Measurements from ENCODE around the gene AHSG. TPM values are rescaled to one million over a fixed set of nuclear protein-coding genes. Genes with fewer than 3 reads are reported as not detected.

Gene AHSG
- total and polyA plus RNA-seq, 5 experiments from 2014 or later = not detected

GRCh38 chr3:186613637-186614265 lies 891 bp downstream of the AHSG start:
- peaks cover 13 to 21% (median 19%) of the 10 kb centered on the region in 4 donors for H3K4me1 Mint-ChIP-seq
- H3K4me3 Mint-ChIP-seq = peak overlapping the region in 1 of 10 donors; percentile 2
- H3K27me3 Mint-ChIP-seq = peaks cover 5 to 37% (median 16%) of the 10 kb centered on the region in 5 donors
- no peaks in the 10 kb centered on the region for H3K36me3 Mint-ChIP-seq
- POLR2A ChIA-PET = interaction anchor here (1.1 to 4.0 kb wide), 2 partner anchors 170 kb away, joined by 5 to 38 read pairs; partner anchors contain the start of gene EIF4A2
- H3K9me3 Mint-ChIP-seq = no peaks in the 10 kb centered on the region
- no peak for DNase-seq
- H3K27ac Mint-ChIP-seq = peak overlapping the region in 4 of 10 donors; percentile 15 to 22 (median 20)
- ATAC-seq = no peak

- H3K4me1 Mint-ChIP-seq = peaks cover 13 to 21% (median 19%) of the 10 kb centered on the region in 4 donors
- no peak for DNase-seq
- H3K36me3 Mint-ChIP-seq = no peaks in the 10 kb centered on the region
- POLR2A ChIA-PET = interaction anchor here (3.5 to 4.0 kb wide), 2 partner anchors 169 to 208 kb away, joined by 14 to 38 read pairs; partner anchors contain the start of gene EIF4A2
- H3K4me3 Mint-ChIP-seq = peak overlapping the region; percentile 3 to 72 (median 61)
- peaks cover 6 to 38% (median 19%) of the 10 kb centered on the region in 5 donors for H3K27me3 Mint-ChIP-seq
- H3K27ac Mint-ChIP-seq = peak overlapping the region in 5 of 10 donors; percentile 15 to 85 (median 72)
- H3K9me3 Mint-ChIP-seq = no peaks in the 10 kb centered on the region
- ATAC-seq = peak in 1 of 2 donors; percentile 6
Observed at GRCh38 chr3:186614266-186614596, 1.4 kb downstream of the AHSG start.

GRCh38 chr3:186614597-186615483 lies 2.0 kb downstream of the AHSG start:
- ATAC-seq = peak; percentile 56 to 58
- POLR2A ChIA-PET = interaction anchor here (0.9 to 4.0 kb wide), 3 partner anchors 169 to 212 kb away, joined by 3 to 38 read pairs (median 14); partner anchors contain the start of gene EIF4A2
- H3K27me3 Mint-ChIP-seq = peaks cover 6 to 39% (median 19%) of the 10 kb centered on the region in 5 donors

GRCh38 chr3:186616299-186616617 lies 3.4 kb downstream of the AHSG start:
- Mint-ChIP-seq H3K4me1 (peaks cover 13 to 21% (median 19%) of the 10 kb centered on the region in 4 donors), H3K9me3 (no peaks in the 10 kb centered on the region), H3K27me3 (peaks cover 8 to 42% (median 25%) of the 10 kb centered on the region in 5 donors), H3K4me3 (peak overlapping the region in 4 of 10 donors; percentile 59 to 79 (median 72)), H3K36me3 (no peaks in the 10 kb centered on the region), H3K27ac (peak overlapping the region in 1 of 10 donors; percentile 14)
- ATAC-seq (no peak), DNase-seq (no peak)
- POLR2A ChIA-PET = interaction anchor here (1.0 to 4.0 kb wide), 6 partner anchors 26 to 206 kb away, joined by 4 to 38 read pairs (median 5); partner anchors contain the start of genes DNAJB11 and EIF4A2

More at GRCh38 chr3:186614597-186615483, 2.0 kb downstream of the AHSG start:
- no peaks in the 10 kb centered on the region for H3K9me3 Mint-ChIP-seq
- H3K27ac Mint-ChIP-seq = peak overlapping the region in 9 of 10 donors; percentile 15 to 85 (median 53)
- no peaks in the 10 kb centered on the region for H3K36me3 Mint-ChIP-seq
- DNase-seq = peak; percentile 44 to 83 (median 70)
- peaks cover 13 to 21% (median 19%) of the 10 kb centered on the region in 4 donors for H3K4me1 Mint-ChIP-seq
- H3K4me3 Mint-ChIP-seq = peak overlapping the region; percentile 3 to 72 (median 61)

- Mint-ChIP-seq H3K27ac (peak overlapping the region in 6 of 10 donors; percentile 47 to 87 (median 73)), H3K4me3 (peak overlapping the region; percentile 54 to 79 (median 72)), H3K27me3 (peaks cover 8 to 43% (median 26%) of the 10 kb centered on the region in 5 donors), H3K36me3 (no peaks in the 10 kb centered on the region), H3K9me3 (no peaks in the 10 kb centered on the region), H3K4me1 (peaks cover 13 to 21% (median 19%) of the 10 kb centered on the region in 4 donors)
- peak; percentile 72 to 90 (median 82) for DNase-seq
- POLR2A ChIA-PET = interaction anchor here (1.0 to 4.0 kb wide), 8 partner anchors 27 to 679 kb away, joined by 4 to 38 read pairs (median 5); partner anchors contain the start of genes DNAJB11, EIF4A2, RFC4 and TRA2B
- peak; percentile 98 for ATAC-seq
Observed at GRCh38 chr3:186617036-186617946, 4.4 kb downstream of the AHSG start.

- Mint-ChIP-seq H3K9me3 (no peaks in the 10 kb centered on the region), H3K36me3 (no peaks in the 10 kb centered on the region), H3K27ac (no peak overlapping the region), H3K4me1 (peaks cover 13 to 21% (median 19%) of the 10 kb centered on the region in 4 donors), H3K27me3 (peaks cover 13 to 38% (median 29%) of the 10 kb centered on the region in 5 donors), H3K4me3 (no peak overlapping the region)
- POLR2A ChIA-PET = no interaction called here
- DNase-seq (no peak), ATAC-seq (no peak)
Observed at GRCh38 chr3:186618318-186618938, 5.6 kb downstream of the AHSG start.

GRCh38 chr3:186619787-186620212 lies 6.9 kb downstream of the AHSG start:
- Mint-ChIP-seq H3K36me3 (no peaks in the 10 kb centered on the region), H3K4me1 (peaks cover 7 to 13% (median 13%) of the 10 kb centered on the region in 4 donors), H3K27ac (no peak overlapping the region), H3K27me3 (peaks cover 11 to 30% (median 28%) of the 10 kb centered on the region in 5 donors), H3K4me3 (no peak overlapping the region), H3K9me3 (no peaks in the 10 kb centered on the region)
- no peak for DNase-seq
- POLR2A ChIA-PET = interaction anchor here (0.6 kb wide), 1 partner anchor 96 kb away, joined by 3 read pairs; no protein-coding TSS in a partner anchor
- no peak for ATAC-seq

- Mint-ChIP-seq H3K9me3 (no peaks in the 10 kb centered on the region), H3K27me3 (peaks cover 10 to 30% (median 25%) of the 10 kb centered on the region in 5 donors), H3K36me3 (no peaks in the 10 kb centered on the region), H3K27ac (no peak overlapping the region), H3K4me3 (no peak overlapping the region), H3K4me1 (peaks cover 5 to 11% (median 10%) of the 10 kb centered on the region in 4 donors)
- ATAC-seq = no peak
- DNase-seq = no peak
- POLR2A ChIA-PET = interaction anchor here (0.6 to 0.7 kb wide), 3 partner anchors 92 to 153 kb away, joined by 3 to 5 read pairs (median 3); no protein-coding TSS in a partner anchor
Observed at GRCh38 chr3:186620213-186621092, 7.6 kb downstream of the AHSG start.

- no peak for DNase-seq
- Mint-ChIP-seq H3K4me3 (no peak overlapping the region), H3K27me3 (peaks cover 10 to 29% (median 25%) of the 10 kb centered on the region in 5 donors), H3K4me1 (peaks cover 4 to 5% (median 5%) of the 10 kb centered on the region in 4 donors), H3K27ac (no peak overlapping the region), H3K9me3 (no peaks in the 10 kb centered on the region), H3K36me3 (no peaks in the 10 kb centered on the region)
- ATAC-seq = no peak
- POLR2A ChIA-PET = no interaction called here
Observed at GRCh38 chr3:186621894-186622650, 9.2 kb downstream of the AHSG start.

- POLR2A ChIA-PET = no interaction called here
- H3K36me3 Mint-ChIP-seq = no peaks in the 10 kb centered on the region
Observed at GRCh38 chr3:186622651-186623310, 9.9 kb downstream of the AHSG start.

More at GRCh38 chr3:186622651-186623310, 9.9 kb downstream of the AHSG start:
- H3K9me3 Mint-ChIP-seq = no peaks in the 10 kb centered on the region
- ATAC-seq = no peak
- H3K4me3 Mint-ChIP-seq = no peak overlapping the region
- no peak for DNase-seq
- peaks cover 10 to 23% (median 20%) of the 10 kb centered on the region in 5 donors for H3K27me3 Mint-ChIP-seq
- no peaks in the 10 kb centered on the region for H3K4me1 Mint-ChIP-seq
- no peak overlapping the region for H3K27ac Mint-ChIP-seq

All from naive thymus-derived CD8-positive, alpha-beta T cell (primary cell).